Uterus (tissue), 4 donors: ENCODE measurements around the gene MAD1L1. TPM values are rescaled to one million over a fixed set of nuclear protein-coding genes. Genes with fewer than 3 reads are reported as not detected.

ENCODE experiments used
- DNase-seq, 2 donors: peaks; one replicate each; pipeline ENCODE4 v3.0.0-alpha.2; 2019 to 2020
- H3K27ac ChIP-seq, 2 donors: fragments of 200-600 bp; sonication (generic); 1 replicate in 1 of 2; 2 replicates in 1 of 2; pipeline ENCODE4 v1.5.1; 2016 to 2018
- H3K27me3 ChIP-seq, 2 donors: fragments of 200-600 bp; sonication (generic); one replicate each; pipeline ENCODE4 v1.5.1; 2018 to 2019; ENCODE audit warnings: control low read depth in 1 of 2
- H3K36me3 ChIP-seq, 2 donors: fragments of 200-600 bp; sonication (generic); one replicate each; pipeline ENCODE4 v1.5.1; 2019; ENCODE audit warnings: control low read depth in 1 of 2
- H3K4me1 ChIP-seq, 2 donors: fragments of 200-600 bp; sonication (generic); one replicate each; pipeline ENCODE4 v1.5.1; 2018 to 2019; ENCODE audit warnings: control low read depth in 1 of 2
- H3K4me3 ChIP-seq, 2 donors: fragments of 200-600 bp; sonication (generic); 1 replicate in 1 of 2; 2 replicates in 1 of 2; pipeline ENCODE4 v1.5.1; 2018 to 2019; ENCODE audit warnings: mild to moderate bottlenecking in 1 of 2
- H3K9me3 ChIP-seq, 2 donors: fragments of 200-600 bp; sonication (generic); one replicate each; pipeline ENCODE4 v1.5.1; 2019; ENCODE audit warnings: control low read depth in 1 of 2
- POLR2A ChIP-seq, 2 donors: fragments of 450-650 bp; IDR thresholded peaks; one replicate each; pipeline ENCODE4 v1.6.1; 2016; ENCODE audit warnings: antibody characterized with exemption in 2 of 2, mild to moderate bottlenecking in 1 of 2, moderate library complexity in 1 of 2
- intact Hi-C: fragments of 100-400 bp; cut with DNase I; formaldehyde crosslinking; loops from one replicate; pipeline ENCODE4 v1.15.1; 2023; ENCODE audit warnings: low total_unique reads
- total RNA-seq, 4 donors: library from RNA; depleted of rRNA in 3 of 4; stranded (reverse); fragments of >200 nt in 3 of 4; gene quantifications; one replicate each; pipeline versions ENCODE4 v1.1.0 to v1.2.4, GENCODE V29; 2014 to 2023
- TF ChIP-seq, protein P1 (sequence below), 4 experiments: fragments of 200-600 bp in 2 of 4; fragments of 450-650 bp in 2 of 4; sonication (generic) in 2 of 4; IDR thresholded peaks; one replicate each; pipeline ENCODE4 v1.5.1; 2016 to 2019; ENCODE audit warnings: antibody characterized with exemption in 4 of 4, mild to moderate bottlenecking in 2 of 4, moderate library complexity in 1 of 4
- donor health status: DM: yes; HTN: yes; CAD: no.

The MAD1L1 gene
- total RNA-seq, 4 donors from 2014 or later: 13.3 to 37.4 (median 33.1) TPM

DNA sequence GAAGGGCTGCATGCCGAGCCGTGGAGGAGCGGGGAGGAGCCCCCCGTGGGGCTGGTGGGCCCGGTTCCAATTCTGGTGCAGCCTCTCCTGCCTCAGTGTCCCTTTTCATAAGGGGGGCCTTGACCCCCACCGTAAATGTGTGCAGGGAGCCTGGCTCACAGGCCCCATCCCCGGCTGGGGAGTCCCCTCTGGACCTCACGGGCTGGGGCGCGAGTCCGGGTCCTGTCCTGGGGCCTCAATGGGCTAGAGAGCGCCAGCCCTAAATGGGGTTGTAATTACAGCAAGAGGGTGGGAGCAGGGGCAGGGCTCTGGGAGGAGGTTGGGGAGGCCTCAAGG lies 359.7 kb downstream of the MAD1L1 start:
- no peaks in the 10 kb centered on the region for H3K4me1 ChIP-seq
- H3K9me3 ChIP-seq: no peaks in the 10 kb centered on the region
- DNase-seq: no peak
- H3K27ac ChIP-seq: no peak overlapping the region
- no peaks in the 10 kb centered on the region for H3K36me3 ChIP-seq
- H3K27me3 ChIP-seq: no peaks in the 10 kb centered on the region
- TF ChIP-seq POLR2A (IDR thresholded peaks at IDR 0.05): no peak
- TF ChIP-seq, protein P1, sequence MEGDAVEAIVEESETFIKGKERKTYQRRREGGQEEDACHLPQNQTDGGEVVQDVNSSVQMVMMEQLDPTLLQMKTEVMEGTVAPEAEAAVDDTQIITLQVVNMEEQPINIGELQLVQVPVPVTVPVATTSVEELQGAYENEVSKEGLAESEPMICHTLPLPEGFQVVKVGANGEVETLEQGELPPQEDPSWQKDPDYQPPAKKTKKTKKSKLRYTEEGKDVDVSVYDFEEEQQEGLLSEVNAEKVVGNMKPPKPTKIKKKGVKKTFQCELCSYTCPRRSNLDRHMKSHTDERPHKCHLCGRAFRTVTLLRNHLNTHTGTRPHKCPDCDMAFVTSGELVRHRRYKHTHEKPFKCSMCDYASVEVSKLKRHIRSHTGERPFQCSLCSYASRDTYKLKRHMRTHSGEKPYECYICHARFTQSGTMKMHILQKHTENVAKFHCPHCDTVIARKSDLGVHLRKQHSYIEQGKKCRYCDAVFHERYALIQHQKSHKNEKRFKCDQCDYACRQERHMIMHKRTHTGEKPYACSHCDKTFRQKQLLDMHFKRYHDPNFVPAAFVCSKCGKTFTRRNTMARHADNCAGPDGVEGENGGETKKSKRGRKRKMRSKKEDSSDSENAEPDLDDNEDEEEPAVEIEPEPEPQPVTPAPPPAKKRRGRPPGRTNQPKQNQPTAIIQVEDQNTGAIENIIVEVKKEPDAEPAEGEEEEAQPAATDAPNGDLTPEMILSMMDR (IDR thresholded peaks at IDR 0.05): no peak
- intact Hi-C loops: no loop called here
- H3K4me3 ChIP-seq: no peak overlapping the region

DNA sequence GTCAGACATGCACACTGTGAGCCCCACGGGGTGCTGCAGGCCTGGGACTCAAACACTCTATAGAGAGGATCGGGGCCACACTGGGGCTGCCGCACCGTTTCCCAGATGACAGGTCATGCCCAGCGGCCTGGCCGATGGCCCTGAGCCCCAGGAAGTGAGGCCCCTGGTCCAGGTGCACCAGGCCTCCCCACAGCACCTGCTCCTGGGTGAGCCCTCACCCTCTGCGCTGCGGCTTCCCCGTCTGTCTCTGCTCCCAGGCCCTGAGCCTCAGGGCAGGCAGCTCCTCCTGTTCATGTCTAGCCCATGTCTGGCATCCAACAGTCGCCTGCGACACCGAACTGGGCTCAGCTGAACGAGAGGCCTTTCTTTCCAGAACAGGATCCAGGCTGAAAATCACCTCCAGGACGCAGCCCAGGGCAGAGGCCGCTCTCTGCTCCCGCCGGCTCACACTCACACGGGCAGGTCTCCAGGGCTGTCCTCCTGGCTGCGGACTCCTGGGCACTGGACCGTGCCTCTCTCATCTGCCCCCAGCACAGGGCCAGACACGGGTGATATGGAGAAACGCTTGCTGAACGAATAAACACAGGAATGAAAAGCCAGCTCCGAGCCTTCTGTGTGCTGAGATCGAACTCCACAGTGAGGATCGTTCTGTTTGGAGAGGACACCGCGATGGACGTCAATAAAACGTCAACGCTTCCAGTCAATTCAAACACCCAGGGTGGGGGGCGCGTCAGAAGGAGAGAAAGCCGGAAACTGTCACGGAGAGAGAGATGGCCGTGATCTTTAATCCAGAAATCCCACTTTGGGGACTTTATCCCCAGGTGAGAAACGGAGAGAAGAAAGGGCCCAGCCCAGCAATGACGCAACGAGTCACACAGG lies 360.3 kb downstream of the MAD1L1 start:
- Histone ChIP-seq H3K27me3 (no peaks in the 10 kb centered on the region), H3K9me3 (no peaks in the 10 kb centered on the region)
- intact Hi-C loops: no loop called here

DNA sequence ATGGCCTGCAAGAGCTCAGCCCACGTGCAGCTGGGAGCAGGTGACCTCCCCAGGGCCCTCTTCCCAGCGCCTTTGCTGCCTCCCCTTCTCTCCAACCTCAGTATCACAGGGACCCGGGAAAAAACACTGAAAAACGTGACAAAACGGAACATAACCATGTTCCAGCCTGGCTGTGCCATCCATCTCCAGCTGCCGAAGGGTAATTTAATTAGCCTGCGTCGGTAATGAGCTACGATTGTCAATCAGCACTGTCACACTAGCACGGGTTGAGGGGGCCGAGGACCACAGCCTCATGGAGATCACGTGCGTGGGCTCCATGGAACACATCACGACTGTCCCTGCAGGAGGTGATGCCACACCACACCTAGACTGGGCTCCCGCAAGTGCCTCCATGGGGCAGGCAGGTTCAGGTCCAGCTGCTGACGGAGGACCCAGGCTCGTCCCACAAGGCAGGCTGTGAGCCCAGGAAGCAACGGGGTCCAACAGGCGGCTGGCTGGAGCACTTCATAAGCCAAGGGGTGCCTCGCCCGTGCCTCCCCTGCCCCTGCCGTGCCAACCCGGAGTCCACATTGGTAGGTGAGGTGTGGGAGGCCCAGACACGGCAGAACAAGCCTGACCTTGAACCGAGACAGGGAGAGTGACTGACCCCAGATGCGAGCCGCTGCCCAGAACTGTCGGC lies 363.2 kb downstream of the MAD1L1 start:
- Histone ChIP-seq H3K4me1 (no peaks in the 10 kb centered on the region), H3K36me3 (no peaks in the 10 kb centered on the region), H3K4me3 (no peak overlapping the region), H3K27me3 (no peaks in the 10 kb centered on the region), H3K27ac (no peak overlapping the region), H3K9me3 (no peaks in the 10 kb centered on the region)
- TF ChIP-seq POLR2A (IDR thresholded peaks at IDR 0.05): no peak
- TF ChIP-seq, protein P1 (IDR thresholded peaks at IDR 0.05): no peak
- DNase-seq: no peak
- intact Hi-C loops: no loop called here

More for the DNA sequence above, 360.3 kb downstream of the MAD1L1 start:
- H3K4me3 ChIP-seq: no peak overlapping the region
- H3K36me3 ChIP-seq: no peaks in the 10 kb centered on the region
- no peak for DNase-seq
- H3K27ac ChIP-seq: no peak overlapping the region
- no peaks in the 10 kb centered on the region for H3K4me1 ChIP-seq
- no peak for TF ChIP-seq POLR2A (IDR thresholded peaks at IDR 0.05)
- TF ChIP-seq, protein P1 (IDR thresholded peaks at IDR 0.05): no peak

DNA sequence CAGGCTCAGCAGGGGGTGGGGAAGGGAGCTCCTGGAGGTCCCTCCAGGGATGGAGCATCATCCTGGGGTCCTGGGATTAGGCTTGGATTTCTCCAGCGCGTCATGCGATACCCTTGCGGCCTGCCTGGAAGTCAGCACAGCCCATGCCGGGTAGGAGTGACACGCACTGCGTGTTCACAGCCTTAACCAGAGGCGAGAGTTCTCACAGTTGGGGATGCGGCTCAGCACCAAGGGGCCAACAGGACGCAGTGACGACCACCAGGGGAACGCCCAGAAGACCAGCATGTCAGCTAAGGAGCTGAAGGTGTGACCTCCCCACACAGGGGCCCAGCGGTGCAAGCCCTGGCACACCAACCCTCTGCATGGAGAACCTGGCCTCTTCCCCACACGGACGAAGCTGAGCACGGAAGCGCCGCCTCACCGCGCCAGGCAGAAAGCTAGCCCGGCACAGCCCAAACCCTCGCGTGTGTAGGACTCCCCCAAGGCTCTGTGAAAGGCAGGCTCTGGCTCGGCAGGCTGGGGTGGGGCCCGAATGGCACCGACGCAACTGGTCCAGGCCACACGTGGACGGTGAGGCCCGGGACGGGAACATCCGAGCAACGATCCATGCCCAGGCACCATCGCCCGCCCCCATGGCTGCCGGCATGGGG lies 364.1 kb downstream of the MAD1L1 start:
- Histone ChIP-seq H3K9me3 (no peaks in the 10 kb centered on the region), H3K4me1 (no peaks in the 10 kb centered on the region), H3K27ac (no peak overlapping the region), H3K4me3 (no peak overlapping the region), H3K36me3 (no peaks in the 10 kb centered on the region), H3K27me3 (no peaks in the 10 kb centered on the region)
- DNase-seq: no peak
- TF ChIP-seq, protein P1 (IDR thresholded peaks at IDR 0.05): no peak
- no peak for TF ChIP-seq POLR2A (IDR thresholded peaks at IDR 0.05)
- intact Hi-C loops: no loop called here
